ENCODE results near the gene ANKRD23. TPM values are rescaled to one million over a fixed set of nuclear protein-coding genes. Genes with fewer than 3 reads are reported as not detected.
A peak's percentile ranks its signal among the peaks of the same experiment; 100 is the strongest.

ANKRD23 gene
- total RNA-seq, 1 donor from 2014 or later = 1.9 TPM

- DNase-seq (ENCODE audit: low spot score) = no peak
- Mint-ChIP-seq H3K27ac (ENCODE audit: unreplicated experiment) (peak overlapping the region; percentile 14), H3K4me3 (ENCODE audit: unreplicated experiment) (no peak overlapping the region), H3K36me3 (ENCODE audit: low read depth) (peaks cover 17% of the 10 kb centered on the region), H3K27me3 (ENCODE audit: low read depth) (no peaks in the 10 kb centered on the region), H3K4me1 (ENCODE audit: low read depth) (peaks cover 30% of the 10 kb centered on the region), H3K9me3 (ENCODE audit: low read depth) (no peaks in the 10 kb centered on the region)
- no peak for TF ChIP-seq CTCF (IDR thresholded peaks at IDR 0.05)
These were observed 16.5 kb upstream of the ANKRD23 start for GRCh38 chr2:96860065-96861029.

GRCh38 chr2:96859681-96860064 lies 15.9 kb upstream of the ANKRD23 start:
- TF ChIP-seq CTCF (IDR thresholded peaks at IDR 0.05) = no peak
- Mint-ChIP-seq H3K27ac (ENCODE audit: unreplicated experiment) (peak overlapping the region; percentile 83), H3K9me3 (ENCODE audit: low read depth) (no peaks in the 10 kb centered on the region), H3K36me3 (ENCODE audit: low read depth) (peaks cover 17% of the 10 kb centered on the region), H3K4me3 (ENCODE audit: unreplicated experiment) (peak overlapping the region; percentile 72), H3K27me3 (ENCODE audit: low read depth) (no peaks in the 10 kb centered on the region), H3K4me1 (ENCODE audit: low read depth) (peaks cover 30% of the 10 kb centered on the region)
- DNase-seq (ENCODE audit: low spot score) = no peak

- no peak for DNase-seq (ENCODE audit: low spot score)
- H3K27ac Mint-ChIP-seq (ENCODE audit: unreplicated experiment) = peak overlapping the region; percentile 83
- no peaks in the 10 kb centered on the region for H3K27me3 Mint-ChIP-seq (ENCODE audit: low read depth)
- no peak for TF ChIP-seq CTCF (IDR thresholded peaks at IDR 0.05)
- no peaks in the 10 kb centered on the region for H3K9me3 Mint-ChIP-seq (ENCODE audit: low read depth)
- H3K4me3 Mint-ChIP-seq (ENCODE audit: unreplicated experiment) = peak overlapping the region; percentile 72
- peaks cover 17% of the 10 kb centered on the region for H3K36me3 Mint-ChIP-seq (ENCODE audit: low read depth)
- peaks cover 30% of the 10 kb centered on the region for H3K4me1 Mint-ChIP-seq (ENCODE audit: low read depth)
These were observed 15.4 kb upstream of the ANKRD23 start for GRCh38 chr2:96859099-96859649.

GRCh38 chr2:96857667-96858372 lies 14.0 kb upstream of the ANKRD23 start, which contains the start of gene ANKRD39:
TSS of gene ANKRD39 (minus strand) at chr2:96858016. CDS start at chr2:96857987, 29 bp downstream.
- peak; percentile 97 for DNase-seq (ENCODE audit: low spot score)
- Mint-ChIP-seq H3K9me3 (ENCODE audit: low read depth) (no peaks in the 10 kb centered on the region), H3K27ac (ENCODE audit: unreplicated experiment) (peak within 1 kb of the TSS; percentile 83), H3K27me3 (ENCODE audit: low read depth) (no peaks in the 10 kb centered on the region), H3K4me3 (ENCODE audit: unreplicated experiment) (peak within 1 kb of the TSS; percentile 81), H3K4me1 (ENCODE audit: low read depth) (peaks cover 30% of the 10 kb centered on the region), H3K36me3 (ENCODE audit: low read depth) (peaks cover 14% of the 10 kb centered on the region)
- TF ChIP-seq CTCF (IDR thresholded peaks at IDR 0.05) = peak; percentile 84

Data from chondrocyte (in vitro differentiated cells).